Measurements from ENCODE around the gene SH3BP4.

SH3BP4 gene

DNA sequence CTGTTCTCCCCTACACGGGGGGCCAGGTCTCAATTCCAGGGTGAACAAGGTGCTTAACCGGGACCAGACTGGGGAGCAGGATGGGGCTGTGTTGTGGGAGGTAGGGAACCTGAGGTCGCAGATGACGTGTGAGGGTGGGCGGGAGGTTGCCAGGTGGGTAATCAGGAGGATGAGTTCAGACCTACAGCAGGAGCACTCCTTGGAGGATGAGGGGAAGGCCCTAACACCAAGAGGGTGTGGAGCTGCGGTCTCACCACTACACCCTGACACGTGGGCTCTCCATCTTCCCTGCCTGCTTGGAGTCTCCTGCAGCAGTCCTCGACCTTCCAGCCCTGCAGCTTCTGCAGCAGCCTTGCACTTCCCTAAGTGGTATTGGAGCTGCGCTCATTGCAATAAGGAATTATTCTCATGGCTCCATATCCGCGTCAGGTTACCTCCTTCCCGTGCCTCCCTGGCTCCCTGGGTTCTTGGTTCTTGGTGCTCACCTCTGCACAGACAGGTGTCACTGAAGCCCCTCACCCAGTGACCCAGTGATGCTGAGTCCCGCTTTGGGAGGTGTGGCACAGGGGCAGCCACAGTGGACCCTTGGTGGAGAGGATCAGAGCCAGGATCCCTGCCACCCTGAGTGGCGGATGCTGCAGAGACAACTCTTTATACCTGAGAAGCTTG lies 15.5 kb downstream of the SH3BP4 start:
- Histone ChIP-seq H3K9ac (ENCODE audit: low read depth, low read length) (no peak overlapping the region), H3K36me3 (ENCODE audit: insufficient read depth, low read length) (no peaks in the 10 kb centered on the region), H3K4me1 (ENCODE audit: insufficient read depth, low read length) (peaks cover 40% of the 10 kb centered on the region), H3K9me3 (ENCODE audit: control insufficient read depth, insufficient read depth, low read length) (no peaks in the 10 kb centered on the region)

- H3K9me3 ChIP-seq (ENCODE audit: control insufficient read depth, insufficient read depth, low read length), result no peaks in the 10 kb centered on the region
- H3K9ac ChIP-seq (ENCODE audit: low read depth, low read length), result no peak overlapping the region
- H3K36me3 ChIP-seq (ENCODE audit: insufficient read depth, low read length), result no peaks in the 10 kb centered on the region
- H3K4me1 ChIP-seq (ENCODE audit: insufficient read depth, low read length), result peaks cover 40% of the 10 kb centered on the region
These were observed 16.0 kb downstream of the SH3BP4 start for GRCh38 chr2:234967870-234968208.

DNA sequence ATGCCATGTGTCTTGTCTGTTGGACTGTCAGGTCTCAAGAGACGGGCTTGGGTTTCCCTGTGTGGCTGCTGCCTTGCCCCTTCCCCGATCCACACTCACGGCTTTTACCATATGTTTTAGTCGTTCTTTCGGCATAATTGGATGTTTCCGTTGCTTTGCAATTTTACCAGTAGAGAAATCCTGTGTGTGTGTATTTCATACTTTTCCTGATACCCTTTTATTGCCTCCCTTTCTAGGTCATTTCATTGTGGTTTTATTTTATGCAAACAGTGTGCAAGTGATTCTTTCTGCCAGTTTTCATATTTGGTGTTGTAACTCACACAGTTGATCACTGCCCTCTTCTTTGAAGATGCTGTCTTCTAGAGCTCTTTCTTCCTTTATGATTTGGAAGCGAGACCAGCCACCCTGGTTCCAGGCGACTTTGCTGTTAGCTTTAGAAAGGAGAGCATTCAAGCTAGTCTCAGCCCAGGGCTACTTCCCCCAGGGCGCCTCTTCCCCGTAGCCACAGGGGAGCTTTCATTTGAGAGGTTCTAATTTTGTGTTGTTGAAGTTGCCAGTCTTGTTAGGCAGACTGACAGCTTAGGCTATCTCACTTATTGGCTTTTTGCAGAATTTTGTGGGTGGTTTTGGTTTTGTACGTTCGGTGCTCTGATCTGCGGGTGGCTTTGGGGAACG lies 17.0 kb downstream of the SH3BP4 start:
- peaks cover 35% of the 10 kb centered on the region for H3K4me1 ChIP-seq (ENCODE audit: insufficient read depth, low read length)
- H3K9me3 ChIP-seq (ENCODE audit: control insufficient read depth, insufficient read depth, low read length), result no peaks in the 10 kb centered on the region
- H3K36me3 ChIP-seq (ENCODE audit: insufficient read depth, low read length), result no peaks in the 10 kb centered on the region
- H3K9ac ChIP-seq (ENCODE audit: low read depth, low read length), result no peak overlapping the region

GRCh38 chr2:234969306-234970098 lies 17.7 kb downstream of the SH3BP4 start:
- Histone ChIP-seq H3K9ac (ENCODE audit: low read depth, low read length) (no peak overlapping the region), H3K9me3 (ENCODE audit: control insufficient read depth, insufficient read depth, low read length) (no peaks in the 10 kb centered on the region), H3K36me3 (ENCODE audit: insufficient read depth, low read length) (no peaks in the 10 kb centered on the region), H3K4me1 (ENCODE audit: insufficient read depth, low read length) (peaks cover 33% of the 10 kb centered on the region)

- H3K9me3 ChIP-seq (ENCODE audit: control insufficient read depth, insufficient read depth, low read length), result no peaks in the 10 kb centered on the region
- H3K4me1 ChIP-seq (ENCODE audit: insufficient read depth, low read length), result peaks cover 38% of the 10 kb centered on the region
- H3K9ac ChIP-seq (ENCODE audit: low read depth, low read length), result no peak overlapping the region
- no peaks in the 10 kb centered on the region for H3K36me3 ChIP-seq (ENCODE audit: insufficient read depth, low read length)
These were observed 18.3 kb downstream of the SH3BP4 start for GRCh38 chr2:234970099-234970440.

DNA sequence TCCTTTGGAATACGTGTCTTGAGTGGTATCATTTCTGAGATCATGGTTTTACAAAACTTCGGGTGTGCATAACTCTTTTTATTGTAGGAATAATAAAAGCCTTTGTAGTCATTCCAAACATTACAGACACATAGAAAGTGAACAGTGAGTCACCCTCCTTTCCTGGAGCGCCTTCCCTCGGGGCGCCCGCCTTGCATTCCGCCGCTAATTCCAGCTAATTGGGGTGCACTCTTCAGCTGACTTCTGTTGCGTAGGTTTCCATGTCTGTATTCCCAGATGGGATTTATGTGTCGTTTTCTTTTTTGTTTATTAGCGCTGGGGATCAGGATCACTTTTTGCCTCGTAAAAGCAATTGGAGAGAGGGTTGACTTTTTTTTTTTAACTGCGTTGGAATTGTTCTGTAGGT lies 18.7 kb downstream of the SH3BP4 start:
- Histone ChIP-seq H3K9me3 (ENCODE audit: control insufficient read depth, insufficient read depth, low read length) (no peaks in the 10 kb centered on the region), H3K4me1 (ENCODE audit: insufficient read depth, low read length) (peaks cover 40% of the 10 kb centered on the region), H3K36me3 (ENCODE audit: insufficient read depth, low read length) (no peaks in the 10 kb centered on the region), H3K9ac (ENCODE audit: low read depth, low read length) (no peak overlapping the region)

GRCh38 chr2:234971496-234971895 lies 19.7 kb downstream of the SH3BP4 start:
- H3K36me3 ChIP-seq (ENCODE audit: insufficient read depth, low read length), result no peaks in the 10 kb centered on the region
- no peak overlapping the region for H3K9ac ChIP-seq (ENCODE audit: low read depth, low read length)
- no peaks in the 10 kb centered on the region for H3K9me3 ChIP-seq (ENCODE audit: control insufficient read depth, insufficient read depth, low read length)
- H3K4me1 ChIP-seq (ENCODE audit: insufficient read depth, low read length), result peaks cover 40% of the 10 kb centered on the region

GRCh38 chr2:234973008-234973407 lies 21.2 kb downstream of the SH3BP4 start:
- Histone ChIP-seq H3K9ac (ENCODE audit: low read depth, low read length) (no peak overlapping the region), H3K4me1 (ENCODE audit: insufficient read depth, low read length) (peaks cover 40% of the 10 kb centered on the region), H3K36me3 (ENCODE audit: insufficient read depth, low read length) (no peaks in the 10 kb centered on the region), H3K9me3 (ENCODE audit: control insufficient read depth, insufficient read depth, low read length) (no peaks in the 10 kb centered on the region)

- Histone ChIP-seq H3K36me3 (ENCODE audit: insufficient read depth, low read length) (no peaks in the 10 kb centered on the region), H3K9me3 (ENCODE audit: control insufficient read depth, insufficient read depth, low read length) (peaks cover 2% of the 10 kb centered on the region; the same call in 1 of the 2 replicates), H3K4me1 (ENCODE audit: insufficient read depth, low read length) (peaks cover 23% of the 10 kb centered on the region), H3K9ac (ENCODE audit: low read depth, low read length) (no peak overlapping the region)
These were observed 22.9 kb downstream of the SH3BP4 start for GRCh38 chr2:234974501-234975385.

DNA sequence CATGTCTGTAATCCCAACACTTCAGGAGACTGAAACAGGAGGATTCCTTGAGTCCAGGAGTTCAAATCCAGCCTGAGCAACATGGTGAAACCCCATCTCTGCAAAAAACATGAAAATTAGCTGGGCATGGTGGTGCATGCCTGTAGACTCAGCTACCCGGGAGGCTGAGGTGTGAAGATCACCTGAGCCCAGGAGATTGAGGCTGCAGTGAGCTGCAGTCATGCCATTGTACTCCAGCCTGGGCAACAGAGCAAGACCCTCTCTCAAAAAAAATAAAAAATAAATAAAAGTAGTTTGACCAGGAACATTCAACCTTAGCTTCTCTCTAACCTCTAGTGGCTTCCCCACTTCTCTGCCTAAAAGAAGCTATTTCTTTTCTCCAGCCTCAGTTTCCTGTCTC lies 23.8 kb downstream of the SH3BP4 start:
- Histone ChIP-seq H3K36me3 (ENCODE audit: insufficient read depth, low read length) (no peaks in the 10 kb centered on the region), H3K4me1 (ENCODE audit: insufficient read depth, low read length) (peaks cover 22% of the 10 kb centered on the region), H3K9me3 (ENCODE audit: control insufficient read depth, insufficient read depth, low read length) (peaks cover 4% of the 10 kb centered on the region; the same call in 1 of the 2 replicates), H3K9ac (ENCODE audit: low read depth, low read length) (no peak overlapping the region)

- Histone ChIP-seq H3K36me3 (ENCODE audit: insufficient read depth, low read length) (no peaks in the 10 kb centered on the region), H3K4me1 (ENCODE audit: insufficient read depth, low read length) (peaks cover 26% of the 10 kb centered on the region), H3K9ac (ENCODE audit: low read depth, low read length) (no peak overlapping the region), H3K9me3 (ENCODE audit: control insufficient read depth, insufficient read depth, low read length) (peaks cover 4% of the 10 kb centered on the region; the same call in 1 of the 2 replicates)
These were observed 24.8 kb downstream of the SH3BP4 start for GRCh38 chr2:234976479-234977227.

- no peak overlapping the region for H3K9ac ChIP-seq (ENCODE audit: low read depth, low read length)
- H3K4me1 ChIP-seq (ENCODE audit: insufficient read depth, low read length), result peaks cover 32% of the 10 kb centered on the region
These were observed 25.4 kb downstream of the SH3BP4 start for GRCh38 chr2:234977228-234977679.

GRCh38 chr2:234978466-234979203 lies 26.8 kb downstream of the SH3BP4 start:
- no peaks in the 10 kb centered on the region for H3K36me3 ChIP-seq (ENCODE audit: insufficient read depth, low read length)
- no peak overlapping the region for H3K9ac ChIP-seq (ENCODE audit: low read depth, low read length)
- H3K4me1 ChIP-seq (ENCODE audit: insufficient read depth, low read length), result peaks cover 46% of the 10 kb centered on the region
- H3K9me3 ChIP-seq (ENCODE audit: control insufficient read depth, insufficient read depth, low read length), result peaks cover 4% of the 10 kb centered on the region; the same call in 1 of the 2 replicates

More at GRCh38 chr2:234977228-234977679, 25.4 kb downstream of the SH3BP4 start:
- Histone ChIP-seq H3K9me3 (ENCODE audit: control insufficient read depth, insufficient read depth, low read length) (peaks cover 4% of the 10 kb centered on the region; the same call in 1 of the 2 replicates), H3K36me3 (ENCODE audit: insufficient read depth, low read length) (no peaks in the 10 kb centered on the region)
